HG02973 (cell line): ENCODE results near the gene RFTN1.
A peak's percentile ranks its signal among the peaks of the same experiment; 100 is the strongest.

ENCODE experiments used
- ATAC-seq: cut with Tn5 transposase; IDR thresholded peaks from one replicate; pipeline ENCODE4 v1.9.1; 2021; ENCODE audit warnings: moderate library complexity; ENCODE audit not compliant: unreplicated experiment

RFTN1 gene

GRCh38 chr3:16290827-16291196 is 222.7 kb downstream of the RFTN1 start:
- no peak for ATAC-seq

- ATAC-seq: no peak
These were observed 223.3 kb downstream of the RFTN1 start for GRCh38 chr3:16290007-16290826.

- no peak for ATAC-seq
These were observed 224.2 kb downstream of the RFTN1 start for GRCh38 chr3:16289144-16289889.

- ATAC-seq: no peak
These were observed 224.8 kb downstream of the RFTN1 start for GRCh38 chr3:16288664-16289063.

- ATAC-seq: no peak
These were observed 226.6 kb downstream of the RFTN1 start for GRCh38 chr3:16286751-16287543.

- ATAC-seq: peak; percentile 83
These were observed 227.3 kb downstream of the RFTN1 start for GRCh38 chr3:16286161-16286560.

- ATAC-seq: no peak
These were observed 228.9 kb downstream of the RFTN1 start for GRCh38 chr3:16284633-16285032.

GRCh38 chr3:16280671-16281070 is 232.8 kb downstream of the RFTN1 start:
- ATAC-seq: no peak

- no peak for ATAC-seq
These were observed 234.3 kb downstream of the RFTN1 start for GRCh38 chr3:16279010-16279801.

GRCh38 chr3:16277471-16277870 is 236.0 kb downstream of the RFTN1 start:
- no peak for ATAC-seq

- ATAC-seq: no peak
These were observed 239.6 kb downstream of the RFTN1 start for GRCh38 chr3:16273867-16274266.

GRCh38 chr3:16272588-16272987 is 240.9 kb downstream of the RFTN1 start:
- ATAC-seq: no peak

GRCh38 chr3:16270855-16271254 is 242.6 kb downstream of the RFTN1 start:
- no peak for ATAC-seq

GRCh38 chr3:16266714-16267113 is 246.8 kb downstream of the RFTN1 start:
- ATAC-seq: no peak
